GM19351 (cell line): ENCODE results near the gene RMND1.

ENCODE experiments used
- ATAC-seq: cut with Tn5 transposase; IDR thresholded peaks from one replicate; pipeline ENCODE4 v1.9.1; 2021; ENCODE audit warnings: mild to moderate bottlenecking, moderate library complexity; ENCODE audit not compliant: unreplicated experiment

Gene RMND1

DNA sequence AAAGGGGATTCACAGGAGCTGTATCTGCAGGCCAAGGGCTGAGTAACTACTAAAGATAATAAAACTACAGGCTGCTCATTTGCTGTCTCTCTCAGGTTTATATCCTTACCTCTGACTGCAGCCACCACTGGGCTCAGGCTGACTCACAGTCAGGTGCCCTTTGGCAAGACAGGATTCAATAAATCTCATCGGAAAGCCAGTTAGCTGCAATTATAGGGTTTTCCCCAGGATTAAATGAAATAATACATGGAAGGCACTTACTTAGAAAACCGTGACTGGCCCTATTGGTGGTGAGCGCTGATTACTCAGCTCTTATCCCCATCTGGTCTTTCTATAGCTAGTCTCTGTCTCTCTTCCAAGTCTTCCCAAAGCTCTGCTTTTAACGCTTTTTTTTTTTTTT, 26.4 kb downstream of the RMND1 start:
- no peak for ATAC-seq

GRCh38 chr6:151422981-151423380, 28.9 kb downstream of the RMND1 start:
- ATAC-seq, result no peak

DNA sequence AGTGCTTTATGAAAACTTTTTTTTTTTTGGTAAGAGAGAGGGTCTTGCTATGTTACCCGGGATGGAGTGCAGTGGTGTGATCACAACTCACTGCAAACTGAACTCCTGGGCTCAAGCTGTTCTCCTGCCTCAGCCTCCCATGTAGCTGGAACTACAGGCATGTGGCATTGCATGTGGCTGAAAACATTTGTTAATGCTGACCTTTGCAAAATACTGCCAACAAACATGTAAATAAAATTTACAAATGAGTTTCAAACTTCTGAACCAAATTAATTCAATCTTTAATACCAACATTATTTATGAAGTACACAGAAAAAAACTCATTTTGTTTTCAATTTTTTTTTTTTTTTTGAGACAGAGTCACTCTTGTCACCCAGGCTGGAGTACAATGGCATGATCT, 34.4 kb downstream of the RMND1 start:
- ATAC-seq, result no peak

- no peak for ATAC-seq
These were observed 37.2 kb downstream of the RMND1 start for GRCh38 chr6:151414641-151415260.

DNA sequence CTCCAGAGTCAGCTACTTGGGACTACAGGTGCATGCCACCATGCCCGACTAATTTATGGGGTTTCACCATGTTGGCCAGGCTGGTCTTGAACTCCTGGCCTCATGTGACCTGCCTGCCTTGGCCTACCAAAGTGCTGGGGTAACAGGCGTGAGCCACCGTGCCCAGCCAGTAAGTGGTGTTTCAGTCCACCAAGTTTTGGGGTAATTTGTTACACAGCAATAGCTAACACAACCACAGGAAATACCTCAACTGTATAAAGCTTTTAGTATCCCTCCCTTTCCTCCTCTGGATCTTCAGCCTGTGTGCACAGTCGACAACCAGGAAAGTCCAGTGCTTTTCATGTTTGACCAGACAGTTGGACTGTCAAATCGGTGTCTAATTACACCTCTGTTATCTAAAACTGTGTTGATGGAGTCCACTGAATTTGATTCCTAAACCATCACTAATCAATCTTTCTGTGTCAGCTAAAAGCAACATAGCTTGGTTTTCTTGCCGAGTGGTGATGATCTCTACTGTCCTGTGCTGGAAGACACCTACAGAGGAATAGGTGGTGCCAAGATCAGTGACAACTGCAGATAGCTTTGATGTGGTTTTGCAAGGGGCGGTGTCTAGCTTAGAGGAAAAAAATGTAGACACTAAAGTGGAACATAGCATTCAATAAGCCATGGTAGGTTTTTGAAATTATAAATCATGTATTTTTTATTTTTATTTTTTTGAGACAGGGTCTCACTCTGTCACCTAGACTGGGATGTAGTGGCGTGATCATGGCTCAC, 38.4 kb downstream of the RMND1 start:
- ATAC-seq, result no peak

DNA sequence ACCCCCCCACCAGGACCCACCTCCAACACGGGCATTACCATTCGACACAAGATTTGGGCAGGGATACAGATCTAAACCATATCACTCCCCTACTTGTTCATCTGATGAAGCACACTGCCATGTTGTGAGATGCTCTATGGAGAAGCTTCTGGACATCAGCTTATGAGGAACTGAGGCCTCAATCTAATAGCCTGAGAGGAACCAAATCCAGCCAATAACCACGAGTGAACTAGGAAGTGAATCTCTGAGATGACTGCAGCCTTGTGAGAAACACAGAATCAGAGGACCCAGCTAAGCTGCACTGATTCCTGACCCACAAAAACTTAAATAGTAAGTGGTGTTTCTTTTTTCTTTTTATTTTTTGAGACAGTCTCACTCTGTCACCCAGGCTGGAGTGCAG, 39.0 kb downstream of the RMND1 start:
- ATAC-seq, result no peak

DNA sequence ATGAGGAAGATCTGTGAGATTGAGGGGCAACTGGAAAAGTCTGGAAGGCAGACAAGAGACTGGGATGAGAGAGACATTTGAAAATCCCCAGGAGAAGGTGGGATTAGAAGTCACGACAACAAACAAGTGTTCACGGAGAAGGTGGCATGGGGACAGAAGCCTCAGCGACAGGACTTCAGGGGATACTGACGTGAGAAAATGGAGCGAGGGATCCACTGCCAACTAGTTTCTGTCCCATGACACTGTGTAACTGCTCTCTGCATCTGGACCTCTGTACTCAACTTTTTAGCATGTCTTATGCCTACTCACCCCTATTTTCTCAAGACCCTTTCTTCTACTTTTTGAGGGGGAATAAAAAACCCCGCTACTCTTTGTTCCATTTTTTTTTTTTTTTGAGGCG, 42.2 kb downstream of the RMND1 start:
- no peak for ATAC-seq

GRCh38 chr6:151409260-151409659, 42.7 kb downstream of the RMND1 start:
- peak; percentile 39 for ATAC-seq

DNA sequence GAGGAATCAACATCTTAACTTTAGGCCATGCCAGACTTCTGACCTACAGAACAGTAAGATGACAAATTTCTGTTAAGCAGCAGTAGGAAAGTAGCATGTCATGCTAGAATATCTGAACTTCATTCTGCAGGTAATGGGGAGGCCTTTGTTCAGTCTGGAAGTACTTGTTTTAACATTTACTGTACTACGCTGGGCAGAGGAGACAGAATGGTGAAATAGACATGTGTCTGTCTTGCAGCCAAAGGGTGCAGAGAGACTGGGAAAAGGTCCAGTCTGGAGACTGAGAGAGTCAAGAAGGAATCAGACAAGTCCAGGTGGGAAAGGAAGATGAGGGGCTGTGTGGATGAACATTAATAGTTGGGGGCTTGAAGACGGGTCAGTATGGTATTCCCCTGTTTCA, 43.1 kb downstream of the RMND1 start:
- no peak for ATAC-seq

- ATAC-seq, result no peak
These were observed 48.0 kb downstream of the RMND1 start for GRCh38 chr6:151403919-151404308.

DNA sequence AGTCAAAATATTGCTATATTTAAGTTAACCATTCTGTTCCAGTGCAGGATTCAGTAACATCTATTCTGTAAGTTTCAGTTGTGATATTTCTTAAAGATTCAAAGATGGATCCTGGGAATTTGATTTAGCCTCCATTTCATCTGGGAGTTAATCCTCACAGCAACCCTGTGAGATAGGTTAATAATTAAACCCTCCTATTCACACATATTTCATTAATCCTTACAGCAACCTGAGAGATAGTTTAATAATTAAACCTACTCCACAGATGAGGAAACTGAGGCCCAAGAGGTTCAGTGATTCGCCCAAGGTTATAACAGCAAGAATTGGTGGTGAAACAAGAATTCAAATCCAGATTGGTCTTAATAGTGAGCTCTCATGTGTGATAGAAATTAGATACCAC, 49.7 kb downstream of the RMND1 start:
- ATAC-seq, result no peak

GRCh38 chr6:151400473-151400872, 51.5 kb downstream of the RMND1 start:
- ATAC-seq, result no peak

GRCh38 chr6:151399679-151400078, 52.2 kb downstream of the RMND1 start:
- no peak for ATAC-seq

GRCh38 chr6:151393410-151393809, 58.5 kb downstream of the RMND1 start:
- no peak for ATAC-seq

DNA sequence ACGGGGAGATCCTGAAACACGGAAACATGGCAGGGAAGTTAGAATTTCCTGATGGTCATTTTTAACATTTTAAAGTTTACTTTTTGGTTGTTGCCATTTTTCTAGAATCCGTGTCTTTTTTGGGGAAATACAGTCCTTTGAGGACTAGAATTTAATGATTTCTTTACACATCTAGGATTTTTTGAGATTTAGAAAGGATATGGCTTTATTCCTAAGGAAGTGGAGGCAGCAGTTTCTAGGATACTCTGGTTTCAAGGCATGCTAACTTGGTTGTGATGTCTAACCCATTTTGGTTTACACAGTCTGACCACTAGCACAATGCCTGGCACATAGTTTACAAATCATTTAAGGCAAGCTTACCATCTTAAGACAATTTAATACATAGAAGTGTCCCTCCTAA, 59.5 kb downstream of the RMND1 start:
- no peak for ATAC-seq

GRCh38 chr6:151391471-151392413, 60.2 kb downstream of the RMND1 start, which contains the start of gene ZBTB2:
ZBTB2 (minus strand) TSS chr6:151391559; CDS start chr6:151373637, 17,922 bp downstream.
- peak; percentile 9 for ATAC-seq

GRCh38 chr6:151390851-151391470, 61.0 kb downstream of the RMND1 start:
- ATAC-seq, result peak; percentile 5

- peak; percentile 71 for ATAC-seq
These were observed 61.6 kb downstream of the RMND1 start for GRCh38 chr6:151390276-151390850.

GRCh38 chr6:151389618-151390275, 62.2 kb downstream of the RMND1 start:
- peak; percentile 60 for ATAC-seq

DNA sequence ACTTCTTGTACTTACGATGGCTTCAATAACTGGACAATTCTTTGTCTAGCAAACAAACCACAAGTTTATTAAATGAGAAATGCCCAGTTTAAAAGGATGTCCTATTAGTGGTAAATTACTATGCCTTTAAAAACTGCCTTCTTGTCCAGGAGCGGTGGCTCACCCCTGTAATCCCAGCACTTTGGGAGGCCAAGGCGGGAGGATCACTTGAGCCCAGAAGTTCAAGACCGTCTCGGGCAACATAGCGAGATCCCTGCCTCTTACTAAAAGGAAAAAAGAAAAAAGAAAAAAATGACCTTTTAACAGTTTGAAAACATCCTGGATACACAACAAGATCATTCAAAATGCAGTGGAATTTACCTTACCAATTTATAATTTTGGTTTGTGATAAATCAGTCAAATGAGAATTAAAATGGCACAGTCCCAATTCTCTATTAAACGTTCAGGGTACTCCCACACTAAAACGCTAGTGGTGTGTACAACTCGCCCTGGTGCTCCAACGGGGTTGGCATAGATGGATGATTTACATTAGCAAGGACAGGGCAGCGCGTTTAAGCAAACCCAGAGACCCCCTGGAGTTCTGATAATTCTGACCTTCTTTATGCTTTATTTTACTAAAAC, 62.8 kb downstream of the RMND1 start:
- ATAC-seq, result no peak
